DOHH2 (cell line): Measurements from ENCODE around the gene SOX8.

ENCODE experiments used
- H3F3A ChIP-seq: fragments of 200-600 bp; sonication (generic), shearing (Covaris generic); 2 replicates; pipeline ENCODE4 v1.6.0; 2016; ENCODE audit warnings: antibody characterized with exemption, mild to moderate bottlenecking; ENCODE audit not compliant: control insufficient read depth, insufficient read depth
- H3K27ac ChIP-seq: fragments of 200-600 bp; sonication (generic); 2 replicates; pipeline ENCODE4 v1.5.1; 2014; ENCODE audit warnings: low read depth, mild to moderate bottlenecking, low read length, moderate library complexity
- H3K27me3 ChIP-seq: fragments of 200-600 bp; sonication (generic); 2 replicates; pipeline ENCODE4 v1.6.1; 2014; ENCODE audit warnings: mild to moderate bottlenecking, low read length, mixed read lengths; ENCODE audit not compliant: control insufficient read depth
- H3K36me3 ChIP-seq: fragments of 200-600 bp; sonication (generic); 2 replicates; pipeline ENCODE4 v1.6.1; 2014; ENCODE audit warnings: mild to moderate bottlenecking, low read length, moderate library complexity, mixed read lengths; ENCODE audit not compliant: control insufficient read depth
- H3K4me1 ChIP-seq: fragments of 200-600 bp; sonication (generic); 2 replicates; pipeline ENCODE4 v1.6.1; 2014; ENCODE audit warnings: mild to moderate bottlenecking, low read length, mixed read lengths; ENCODE audit not compliant: control insufficient read depth
- H3K4me2 ChIP-seq: fragments of 200-600 bp; sonication (generic); 2 replicates; pipeline ENCODE4 v1.6.0; 2014; ENCODE audit warnings: mild to moderate bottlenecking, low read length, moderate library complexity
- H3K4me3 ChIP-seq: fragments of 200-600 bp; sonication (generic); 2 replicates; pipeline ENCODE4 v1.5.1; 2014; ENCODE audit warnings: mild to moderate bottlenecking, low read length, mixed read lengths
- H3K79me2 ChIP-seq: fragments of 200-600 bp; sonication (generic); 2 replicates; pipeline ENCODE4 v1.6.1; 2014; ENCODE audit warnings: mild to moderate bottlenecking, low read length, mixed read lengths; ENCODE audit not compliant: control insufficient read depth
- H3K9me2 ChIP-seq: fragments of 200-600 bp; sonication (generic); replicated peaks from 2 replicates; pipeline ENCODE4 v1.6.1; 2014; ENCODE audit warnings: mild to moderate bottlenecking, low read length, mixed read lengths; ENCODE audit not compliant: control insufficient read depth
- H3K9me3 ChIP-seq: fragments of 200-600 bp; sonication (generic); 2 replicates; pipeline ENCODE4 v1.6.1; 2014; ENCODE audit warnings: antibody characterized with exemption, low read length, mixed read lengths; ENCODE audit not compliant: control insufficient read depth, insufficient read depth
- H4K20me1 ChIP-seq: fragments of 200-600 bp; sonication (generic); 2 replicates; pipeline ENCODE4 v1.6.0; 2014; ENCODE audit warnings: low read depth, mild to moderate bottlenecking, antibody characterized with exemption, low read length, moderate library complexity; ENCODE audit not compliant: control insufficient read depth, insufficient read depth
- EZH2phosphoT487 ChIP-seq: fragments of 200-600 bp; sonication (generic); IDR thresholded peaks from 2 replicates; pipeline ENCODE4 v1.6.1; 2017; ENCODE audit warnings: borderline replicate concordance, mild to moderate bottlenecking, antibody characterized with exemption, low read length, moderate library complexity, mixed read lengths
- TF ChIP-seq, protein P1 (sequence below): fragments of 200-600 bp; sonication (generic); IDR thresholded peaks from one replicate; pipeline ENCODE4 v1.5.1; 2014; ENCODE audit warnings: antibody characterized with exemption, mild to moderate bottlenecking, low read depth, low read length; ENCODE audit not compliant: poor library complexity, severe bottlenecking

Gene SOX8

DNA sequence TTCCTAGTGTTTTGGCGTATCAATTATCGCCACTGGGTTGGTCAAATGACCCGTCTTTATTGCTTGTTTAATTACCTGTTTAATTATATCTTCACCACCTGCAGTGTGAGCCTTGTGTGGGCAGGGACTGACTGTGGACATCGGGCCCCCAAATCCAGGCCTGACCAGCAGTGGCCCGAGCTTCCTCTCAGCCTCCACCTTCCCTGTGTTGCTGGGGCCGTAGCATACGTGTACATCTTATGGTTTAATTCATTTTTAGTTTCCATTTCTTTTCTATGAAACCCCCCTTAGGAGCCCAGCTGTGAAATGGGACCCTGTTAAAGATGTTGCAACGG lies 9.6 kb upstream of the SOX8 start:
- peaks cover 67% of the 10 kb centered on the region for H3K4me1 ChIP-seq
- H3K27me3 ChIP-seq = no peaks in the 10 kb centered on the region

DNA sequence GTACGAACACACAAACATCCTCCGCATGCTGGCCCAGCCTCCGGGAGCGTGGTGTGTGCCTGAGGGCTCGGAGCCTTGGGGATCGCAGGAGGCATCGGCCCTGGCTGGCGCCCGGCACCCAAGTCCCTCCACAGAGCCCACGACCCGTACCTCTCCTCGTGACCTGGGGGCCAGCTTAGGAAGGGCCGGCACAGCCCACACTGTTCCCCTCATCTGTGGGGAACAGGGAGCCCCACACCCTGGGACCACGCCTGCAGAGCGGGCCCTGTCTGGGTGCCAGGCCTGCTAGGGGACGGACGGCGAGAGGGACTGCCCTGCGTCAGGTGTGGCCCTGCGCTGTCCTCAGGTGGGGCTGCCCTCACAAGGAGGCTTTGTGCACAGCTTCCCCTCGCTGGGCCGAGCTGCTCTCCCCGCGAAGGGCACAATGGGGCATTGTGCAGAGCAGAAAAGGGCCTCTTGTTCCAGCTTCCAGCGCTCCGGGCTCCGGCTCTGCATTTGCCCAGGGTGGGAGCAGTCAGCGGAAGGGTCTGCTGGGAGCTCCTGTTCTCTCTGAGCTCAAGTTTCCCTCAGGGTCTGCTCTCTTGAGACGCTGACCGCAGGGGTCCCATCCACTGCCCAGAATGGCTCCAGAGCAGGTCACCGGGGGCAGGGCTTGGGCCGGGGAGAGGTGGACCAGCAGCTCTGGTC lies 9.1 kb upstream of the SOX8 start:
- Histone ChIP-seq H3K36me3 (peaks cover 18% of the 10 kb centered on the region), H3K9me3 (peaks cover 6% of the 10 kb centered on the region; the same call in 1 of the 2 replicates), H3K79me2 (peaks cover 26% of the 10 kb centered on the region), H3K4me2 (no peak overlapping the region), H3K4me3 (no peak overlapping the region), H3K27me3 (no peaks in the 10 kb centered on the region), H3K9me2 (no peaks in the 10 kb centered on the region), H3K4me1 (peaks cover 67% of the 10 kb centered on the region), H3F3A (peaks cover 19% of the 10 kb centered on the region), H4K20me1 (no peaks in the 10 kb centered on the region), H3K27ac (peak overlapping the region; percentile 97; the same call in 1 of the 2 replicates)
- TF ChIP-seq EZH2phosphoT487 = no peak
- TF ChIP-seq, protein P1, sequence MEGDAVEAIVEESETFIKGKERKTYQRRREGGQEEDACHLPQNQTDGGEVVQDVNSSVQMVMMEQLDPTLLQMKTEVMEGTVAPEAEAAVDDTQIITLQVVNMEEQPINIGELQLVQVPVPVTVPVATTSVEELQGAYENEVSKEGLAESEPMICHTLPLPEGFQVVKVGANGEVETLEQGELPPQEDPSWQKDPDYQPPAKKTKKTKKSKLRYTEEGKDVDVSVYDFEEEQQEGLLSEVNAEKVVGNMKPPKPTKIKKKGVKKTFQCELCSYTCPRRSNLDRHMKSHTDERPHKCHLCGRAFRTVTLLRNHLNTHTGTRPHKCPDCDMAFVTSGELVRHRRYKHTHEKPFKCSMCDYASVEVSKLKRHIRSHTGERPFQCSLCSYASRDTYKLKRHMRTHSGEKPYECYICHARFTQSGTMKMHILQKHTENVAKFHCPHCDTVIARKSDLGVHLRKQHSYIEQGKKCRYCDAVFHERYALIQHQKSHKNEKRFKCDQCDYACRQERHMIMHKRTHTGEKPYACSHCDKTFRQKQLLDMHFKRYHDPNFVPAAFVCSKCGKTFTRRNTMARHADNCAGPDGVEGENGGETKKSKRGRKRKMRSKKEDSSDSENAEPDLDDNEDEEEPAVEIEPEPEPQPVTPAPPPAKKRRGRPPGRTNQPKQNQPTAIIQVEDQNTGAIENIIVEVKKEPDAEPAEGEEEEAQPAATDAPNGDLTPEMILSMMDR = no peak

More for the DNA sequence above, 9.6 kb upstream of the SOX8 start:
- Histone ChIP-seq H3K4me3 (no peak overlapping the region), H3K27ac (no peak overlapping the region), H3F3A (peaks cover 19% of the 10 kb centered on the region), H3K9me3 (peaks cover 6% of the 10 kb centered on the region; the same call in 1 of the 2 replicates), H3K4me2 (no peak overlapping the region), H3K79me2 (peaks cover 31% of the 10 kb centered on the region), H3K36me3 (peaks cover 24% of the 10 kb centered on the region), H4K20me1 (no peaks in the 10 kb centered on the region), H3K9me2 (no peaks in the 10 kb centered on the region)
- TF ChIP-seq, protein P1 = no peak
- TF ChIP-seq EZH2phosphoT487 = no peak

DNA sequence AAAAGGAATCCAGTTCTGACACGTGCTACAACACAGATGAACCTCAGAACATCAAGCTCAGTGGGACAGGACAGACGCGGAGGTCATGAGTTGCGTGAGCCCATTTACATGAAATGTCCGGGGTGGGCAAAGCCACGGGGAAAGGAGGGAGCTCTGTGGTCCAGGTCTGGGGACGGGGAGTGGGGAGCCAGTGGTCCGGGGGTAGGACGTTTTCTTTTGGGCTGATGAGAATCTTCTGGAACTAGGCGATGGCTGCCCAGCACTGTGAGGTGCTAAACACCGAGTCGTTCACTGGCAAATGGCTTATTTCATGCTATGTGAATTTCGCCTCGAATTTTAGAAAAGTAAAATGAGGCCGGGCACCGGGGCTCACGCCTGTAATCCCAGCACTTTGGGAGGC lies 8.2 kb upstream of the SOX8 start:
- Histone ChIP-seq H3K4me3 (peak overlapping the region; percentile 62), H3K4me1 (peaks cover 71% of the 10 kb centered on the region), H3K4me2 (peak overlapping the region; percentile 80), H4K20me1 (no peaks in the 10 kb centered on the region), H3K9me2 (no peaks in the 10 kb centered on the region), H3K9me3 (peaks cover 6% of the 10 kb centered on the region; the same call in 1 of the 2 replicates), H3K79me2 (peaks cover 17% of the 10 kb centered on the region), H3K36me3 (peaks cover 15% of the 10 kb centered on the region), H3K27ac (peak overlapping the region; percentile 97), H3K27me3 (no peaks in the 10 kb centered on the region), H3F3A (peaks cover 19% of the 10 kb centered on the region)
- TF ChIP-seq, protein P1 = no peak
- TF ChIP-seq EZH2phosphoT487 = no peak
